Measurements from ENCODE around the gene MARCHF9.
A peak's percentile ranks its signal among the peaks of the same experiment; 100 is the strongest.

The MARCHF9 gene

DNA sequence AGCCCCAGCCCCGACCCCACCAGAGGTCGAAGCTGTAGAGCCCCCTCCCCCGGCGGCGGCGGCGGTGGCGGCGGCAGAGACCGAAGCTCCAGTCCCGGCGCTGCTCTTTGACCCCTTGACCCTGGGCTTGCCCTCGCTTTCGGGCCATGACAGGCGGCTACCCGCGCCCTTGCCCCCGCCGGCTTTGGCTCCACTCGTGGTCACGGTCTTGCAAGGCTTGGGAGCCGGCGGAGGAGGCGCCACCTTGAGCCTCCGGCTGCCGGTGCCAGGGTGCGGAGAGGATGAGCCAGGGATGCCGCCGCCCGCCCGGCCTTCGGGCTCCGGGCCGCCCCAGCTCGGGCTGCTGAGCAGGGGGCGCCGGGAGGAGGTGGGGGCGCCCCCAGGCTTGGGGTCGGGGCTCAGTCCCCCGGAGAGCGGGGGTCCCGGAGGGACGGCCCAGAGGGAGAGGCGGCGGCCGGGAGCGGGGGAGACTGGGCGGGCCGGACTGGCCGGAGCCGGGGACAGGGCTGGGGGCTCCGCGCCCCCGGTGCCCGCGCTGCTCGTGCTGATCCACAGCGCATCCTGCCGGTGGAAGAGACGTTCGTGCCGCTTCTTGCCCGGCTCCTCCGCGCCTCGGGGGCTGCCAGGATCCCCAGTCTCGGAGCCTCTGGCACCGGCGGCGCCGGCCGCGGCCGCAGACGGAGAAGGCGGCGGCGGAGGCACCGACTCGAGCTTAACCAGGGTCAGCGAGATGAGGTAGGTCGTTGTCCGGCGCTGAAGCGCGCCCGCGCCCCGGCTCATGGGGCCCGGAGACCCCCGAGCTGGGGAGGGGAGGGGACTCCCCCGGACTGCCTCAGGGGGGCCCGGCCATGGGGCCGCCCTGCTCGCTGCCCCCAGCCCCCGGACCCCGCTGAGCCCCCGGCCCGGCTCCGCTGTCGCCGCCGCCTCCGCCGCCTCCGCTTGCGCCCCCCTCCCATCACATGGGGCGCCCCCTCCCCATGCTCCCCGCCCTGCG lies 17.1 kb upstream of the MARCHF9 start:
- DNase-seq (ENCODE audit: low read depth): no peak

GRCh38 chr12:57738661-57739237 lies 16.2 kb upstream of the MARCHF9 start, which contains the start of gene AGAP2:
TSS of gene AGAP2 (minus strand) at chr12:57738742. CDS start at chr12:57738246, 496 bp downstream.
- DNase-seq (ENCODE audit: low read depth): no peak

GRCh38 chr12:57739387-57739786 lies 15.5 kb upstream of the MARCHF9 start:
- DNase-seq (ENCODE audit: low read depth): no peak

DNA sequence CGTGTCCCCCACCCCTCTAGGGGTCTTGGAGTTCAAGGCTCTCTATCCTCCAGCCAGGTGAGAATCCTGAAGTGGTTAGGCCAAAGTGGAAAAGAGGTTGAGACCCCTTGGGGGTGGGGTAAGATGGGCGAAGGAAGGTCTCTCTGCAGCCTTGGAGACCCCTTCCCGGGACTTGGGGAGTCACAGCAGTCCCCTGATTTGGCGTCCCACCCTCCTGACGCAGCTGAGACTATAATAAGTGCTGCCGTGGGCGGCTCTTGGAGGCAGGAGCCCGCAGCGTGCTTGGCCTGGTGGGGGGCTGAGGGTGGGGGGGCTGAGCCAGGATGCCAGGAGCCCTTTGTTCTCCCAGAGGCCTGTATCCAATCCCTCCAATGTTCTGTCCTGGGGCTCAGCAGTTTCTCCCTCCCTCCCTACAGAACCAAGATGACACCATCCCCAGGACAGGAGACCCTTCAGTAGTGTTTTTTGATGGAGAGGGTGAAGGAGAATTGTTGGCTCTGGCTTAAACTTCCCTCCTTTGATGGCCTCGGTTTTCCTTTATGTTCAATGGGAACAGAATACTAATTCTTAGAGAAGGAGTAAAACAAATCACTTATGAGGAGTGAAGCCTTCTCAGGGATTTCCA lies 14.9 kb upstream of the MARCHF9 start:
- no peak for DNase-seq (ENCODE audit: low read depth)

- no peak for DNase-seq (ENCODE audit: low read depth)
These were observed 14.1 kb upstream of the MARCHF9 start for GRCh38 chr12:57740656-57741412.

DNA sequence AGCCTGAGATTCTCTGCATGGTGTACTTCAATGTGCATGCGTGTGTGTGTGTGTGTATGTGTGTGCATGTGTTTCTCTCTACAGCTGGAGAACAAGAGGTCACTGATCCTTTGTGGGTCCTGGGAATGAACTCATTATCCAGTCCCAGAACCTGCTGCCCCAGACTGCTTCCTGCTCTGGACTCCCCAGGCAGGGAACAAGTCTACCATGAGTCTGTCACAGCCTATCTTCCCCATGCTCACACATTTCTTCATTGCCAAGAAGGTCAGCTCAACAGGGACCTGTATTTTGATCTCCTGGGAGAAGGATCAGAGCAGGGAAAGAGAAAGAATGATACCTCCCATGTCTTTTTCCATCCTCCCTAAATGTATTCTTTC lies 13.5 kb upstream of the MARCHF9 start:
- no peak for DNase-seq (ENCODE audit: low read depth)

DNA sequence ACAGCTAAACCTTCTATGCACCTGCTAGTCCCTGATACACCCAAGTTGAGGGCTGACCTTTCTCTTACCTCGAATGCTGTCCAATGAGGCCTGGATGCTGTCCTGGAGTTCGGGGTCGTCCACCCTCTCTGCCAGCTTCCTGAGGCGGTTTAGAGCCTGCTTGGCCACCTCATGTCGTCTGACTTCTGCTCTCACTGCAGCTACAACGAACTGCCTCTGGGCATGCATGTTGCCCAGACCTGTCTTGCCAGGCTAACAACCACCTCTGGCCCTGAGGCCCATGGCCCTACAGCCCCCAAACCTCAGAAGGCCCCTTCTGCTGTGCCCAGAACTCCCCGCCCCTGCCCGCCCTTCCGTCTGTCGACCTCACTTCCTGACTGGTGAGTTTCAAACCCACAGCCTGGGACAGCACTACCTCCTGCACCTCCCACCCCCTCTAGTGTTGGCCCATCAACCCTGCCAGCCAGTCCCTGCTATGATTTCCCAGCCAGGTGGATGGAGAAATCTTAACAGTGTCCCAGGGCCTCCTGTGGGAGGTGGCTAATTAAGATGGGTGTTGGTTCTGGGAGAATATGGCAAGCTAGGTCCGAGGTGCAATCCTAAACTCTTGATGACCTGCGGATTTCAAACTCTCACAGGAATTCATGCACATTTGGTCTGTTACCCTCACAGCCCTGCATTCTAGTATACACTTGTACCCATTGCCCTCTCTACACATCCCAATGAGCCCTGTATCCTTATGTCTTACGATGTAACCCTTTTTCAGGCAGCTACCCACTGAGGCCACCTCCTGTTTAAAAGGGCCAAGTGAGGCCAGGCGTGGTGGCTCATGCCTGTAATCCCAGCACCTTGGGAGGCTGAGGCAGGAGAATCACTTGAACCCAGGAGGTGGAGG lies 12.8 kb upstream of the MARCHF9 start:
- no peak for DNase-seq (ENCODE audit: low read depth)

- DNase-seq (ENCODE audit: low read depth): no peak
These were observed 11.1 kb upstream of the MARCHF9 start for GRCh38 chr12:57743769-57744168.

DNA sequence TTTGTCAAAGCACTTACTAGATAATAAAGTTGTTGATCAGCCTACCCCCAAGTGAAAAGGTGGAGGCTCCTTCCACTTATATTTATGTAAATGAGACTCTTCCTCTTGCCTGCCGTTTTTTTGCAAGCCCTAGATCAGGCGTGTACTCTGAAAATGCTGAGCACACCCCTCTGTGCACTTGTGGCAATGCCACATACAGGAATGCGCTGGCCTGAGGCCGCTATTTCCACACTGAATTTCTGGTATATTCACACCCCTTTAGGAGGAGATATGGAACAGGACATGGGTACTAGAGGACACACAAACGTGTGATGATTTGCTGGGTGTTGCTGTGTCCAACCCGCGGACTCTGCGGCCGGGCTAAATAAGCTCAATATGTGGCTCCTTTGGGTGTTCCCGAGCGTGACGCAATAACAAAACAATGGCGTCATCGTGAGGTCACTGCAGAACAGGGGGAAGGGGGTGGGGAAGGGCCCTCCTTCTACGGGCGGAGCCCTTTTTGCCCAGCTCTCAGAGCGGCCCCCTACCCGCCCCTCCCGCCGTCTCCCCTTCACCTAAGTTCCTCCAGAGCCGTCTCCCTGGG lies 10.6 kb upstream of the MARCHF9 start:
- peak; percentile 26 for DNase-seq (ENCODE audit: low read depth)

DNA sequence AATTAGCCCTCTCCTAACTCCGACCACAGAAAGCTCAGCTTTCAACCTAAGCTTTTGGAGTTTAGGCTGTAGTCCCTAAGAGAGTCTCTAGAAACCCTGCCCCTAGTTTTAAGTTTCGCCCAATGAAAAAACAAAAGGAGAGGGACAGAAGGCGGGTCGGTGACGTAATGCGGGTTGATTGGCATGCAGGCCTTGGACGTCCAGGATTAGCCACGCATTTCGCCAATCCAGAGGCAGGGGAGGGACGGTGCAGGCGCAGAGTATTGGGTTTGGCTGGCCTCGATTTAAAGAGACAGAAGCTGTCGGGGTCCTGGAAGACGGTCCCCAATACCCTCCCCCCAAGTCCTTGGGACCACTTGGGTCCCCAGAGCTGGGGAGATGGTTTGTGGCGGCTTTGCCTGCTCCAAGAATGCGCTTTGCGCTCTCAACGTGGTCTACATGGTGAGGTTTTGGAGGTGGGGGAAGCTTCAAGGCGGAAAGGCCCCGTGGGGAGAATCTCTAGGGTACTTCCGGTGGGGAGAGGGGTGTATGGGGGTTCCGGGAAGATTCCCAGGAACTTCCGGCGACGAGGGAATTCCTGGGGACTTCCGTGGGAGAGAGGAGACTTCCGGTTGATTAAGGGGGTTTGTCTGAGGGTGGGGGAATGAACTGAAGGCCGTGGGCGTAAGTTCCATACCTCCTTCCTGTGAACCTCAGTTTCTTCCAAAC lies 10.0 kb upstream of the MARCHF9 start, which contains the start of gene TSPAN31:
TSS of gene TSPAN31 (plus strand) at position 263 of the 708 bp plus-strand sequence. CDS start at position 379, 116 bp downstream.
- DNase-seq (ENCODE audit: low read depth): peak; percentile 93

DNA sequence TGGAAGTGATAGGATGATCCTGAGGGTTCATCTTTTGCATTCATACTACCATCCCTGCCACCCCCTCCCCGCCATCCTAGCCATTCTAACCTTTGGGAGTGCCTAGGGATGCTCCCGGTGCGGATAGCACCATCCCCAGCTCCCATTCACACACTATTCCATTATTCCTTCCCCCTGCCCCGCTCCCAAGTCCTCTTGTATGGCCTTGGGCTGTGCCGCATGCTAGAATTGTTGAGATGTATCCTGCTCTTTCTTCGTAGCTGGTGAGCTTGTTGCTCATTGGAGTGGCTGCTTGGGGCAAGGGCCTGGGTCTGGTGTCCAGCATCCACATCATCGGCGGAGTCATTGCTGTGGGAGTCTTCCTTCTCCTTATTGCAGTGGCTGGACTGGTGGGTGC lies 9.4 kb upstream of the MARCHF9 start:
- no peak for DNase-seq (ENCODE audit: low read depth)

- no peak for DNase-seq (ENCODE audit: low read depth)
These were observed 8.9 kb upstream of the MARCHF9 start for GRCh38 chr12:57746025-57746424.

- DNase-seq (ENCODE audit: low read depth): no peak
These were observed 5.8 kb upstream of the MARCHF9 start for GRCh38 chr12:57749061-57749460.

GRCh38 chr12:57750561-57751431 lies 4.1 kb upstream of the MARCHF9 start:
- no peak for DNase-seq (ENCODE audit: low read depth)

DNA sequence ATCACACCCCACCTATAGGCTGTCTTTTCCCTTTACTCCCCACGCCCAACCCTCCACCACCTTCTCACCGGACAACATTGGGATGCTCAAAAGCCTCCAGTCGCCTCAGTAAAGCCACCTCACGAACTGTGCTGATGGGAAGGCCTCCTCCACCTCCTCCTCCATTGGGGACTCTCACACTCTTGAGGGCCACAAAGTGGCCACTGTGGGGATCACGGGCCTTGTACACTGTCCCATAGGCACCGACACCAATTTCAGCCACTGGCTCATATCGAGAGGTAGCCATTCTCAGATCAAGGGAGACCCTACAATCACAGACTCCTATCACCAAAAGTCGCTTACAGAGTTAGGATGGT lies 3.5 kb upstream of the MARCHF9 start:
- no peak for DNase-seq (ENCODE audit: low read depth)

DNA sequence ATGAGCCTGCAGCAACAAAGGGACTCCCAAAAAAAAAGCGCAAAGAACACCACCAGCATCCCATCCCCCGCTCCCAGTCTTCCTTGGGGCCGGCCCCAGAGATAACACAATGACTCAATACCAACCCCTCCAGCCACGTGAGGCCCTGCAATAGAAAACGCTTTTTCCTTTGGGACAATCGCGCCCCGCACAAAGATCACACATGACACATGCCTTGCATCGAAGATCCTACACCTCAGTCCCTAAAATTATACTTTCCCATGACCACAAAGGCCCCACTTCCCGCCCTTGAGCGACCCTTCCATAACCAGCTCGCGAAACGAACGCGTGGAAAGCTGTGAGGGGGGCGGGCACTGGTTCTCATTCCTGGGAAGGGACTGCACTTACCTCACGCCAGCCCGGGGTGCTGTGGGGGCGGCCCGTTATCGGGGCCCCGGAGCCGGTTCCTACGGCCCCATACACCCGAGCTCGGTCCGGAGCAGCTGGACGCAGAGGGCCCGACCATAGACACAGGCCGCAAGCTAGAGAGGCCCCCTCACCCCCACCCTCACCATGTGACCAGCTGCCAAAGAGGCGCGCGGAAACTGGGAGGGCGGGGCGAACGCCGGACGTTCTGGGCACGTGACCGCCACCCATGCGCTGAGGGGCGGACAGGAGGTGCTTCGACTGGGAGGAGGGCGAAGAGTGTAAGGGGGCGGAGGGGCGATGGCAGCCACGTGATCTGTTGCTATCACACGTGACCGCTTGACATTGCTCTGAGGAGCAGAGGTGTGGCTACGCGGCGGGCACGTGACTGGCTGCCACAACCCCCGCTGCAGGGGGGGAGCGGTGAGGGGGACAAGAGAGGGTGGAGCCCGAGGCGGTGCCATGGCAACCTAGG lies 2.9 kb upstream of the MARCHF9 start, which contains the start of gene CDK4:
TSS of gene CDK4 (minus strand) at position 523 of the 880 bp plus-strand sequence. CDS start 593 bp downstream, outside the sequence.
- DNase-seq (ENCODE audit: low read depth): peak; percentile 99

DNA sequence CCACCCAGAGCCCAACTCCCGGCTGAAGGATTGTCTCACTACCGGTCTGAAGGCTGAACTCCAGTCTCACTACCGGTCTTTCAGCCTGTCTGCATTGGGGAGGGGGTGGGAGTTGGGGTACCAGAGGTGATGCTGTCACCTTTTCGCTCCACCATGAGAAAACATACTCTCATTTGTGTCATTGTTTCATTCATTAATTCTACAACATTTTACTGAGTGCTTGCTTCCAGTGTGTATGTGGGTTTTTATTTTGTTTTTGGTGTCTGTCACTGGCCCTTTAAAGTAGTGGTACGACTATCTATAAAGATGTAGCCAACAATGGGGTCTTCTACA lies 2.3 kb upstream of the MARCHF9 start:
- DNase-seq (ENCODE audit: low read depth): no peak

DNA sequence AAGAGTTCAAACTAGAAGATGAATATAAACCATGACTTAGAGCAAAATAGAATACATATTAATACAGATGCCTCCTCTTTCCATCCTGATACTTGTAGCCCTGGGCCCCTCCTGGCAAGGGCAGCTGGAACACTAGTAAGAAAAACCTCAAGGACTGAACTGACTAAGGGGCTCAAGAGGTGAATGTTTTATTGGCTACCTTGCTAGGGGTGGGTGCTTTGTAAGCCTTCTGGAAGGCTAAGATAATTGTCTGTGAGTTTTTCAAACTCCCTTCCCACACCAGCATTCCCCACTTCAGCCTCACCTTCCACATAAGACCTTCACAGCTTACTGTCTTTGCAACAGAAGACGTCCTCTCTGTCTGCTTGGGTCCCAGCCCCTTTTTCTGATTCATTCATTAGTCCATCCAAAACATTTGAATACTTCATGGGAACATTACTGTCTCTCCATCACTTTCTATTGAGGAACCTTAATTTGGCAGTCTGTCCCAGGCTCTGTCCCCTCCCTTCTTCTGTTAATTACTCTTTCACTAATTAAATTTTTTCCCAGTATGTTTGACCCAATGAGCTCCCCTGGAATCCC lies 1.1 kb upstream of the MARCHF9 start:
- DNase-seq (ENCODE audit: low read depth): no peak
